NT2/D1 (cell line): ENCODE measurements around the gene DPEP1.
"Not testable (repeated sequence)": the region's sequence is repeated elsewhere in the genome, so short reads cannot be mapped to it uniquely, and the experiment has no call there.

ENCODE experiments used
- DNase-seq: peaks from one replicate; pipeline ENCODE4 v3.0.0-alpha.2; 2011; ENCODE audit warnings: low read depth, low spot score
- H3K27me3 ChIP-seq: 2 replicates; pipeline ENCODE4 v1.6.0; 2011; ENCODE audit warnings: mild to moderate bottlenecking; ENCODE audit not compliant: insufficient read length, insufficient read depth
- H3K36me3 ChIP-seq: 2 replicates; pipeline ENCODE4 v1.6.1; 2011; ENCODE audit warnings: mild to moderate bottlenecking, low read length, mixed read lengths; ENCODE audit not compliant: insufficient read depth, insufficient read length
- H3K4me1 ChIP-seq: 2 replicates; pipeline ENCODE4 v1.5.1; 2011; ENCODE audit not compliant: insufficient read depth, insufficient read length
- H3K4me3 ChIP-seq: 2 replicates; pipeline ENCODE4 v1.5.1; 2011; ENCODE audit warnings: low read depth; ENCODE audit not compliant: insufficient read length
- H3K9ac ChIP-seq: 2 replicates; pipeline ENCODE4 v1.6.0; 2011; ENCODE audit warnings: low read depth; ENCODE audit not compliant: insufficient read length
- H3K9me3 ChIP-seq: 2 replicates; pipeline ENCODE4 v1.5.1; 2011; ENCODE audit warnings: mild to moderate bottlenecking, low read length; ENCODE audit not compliant: insufficient read depth
- SUZ12 ChIP-seq: IDR thresholded peaks from 2 replicates; pipeline ENCODE4 v1.6.1; 2011; ENCODE audit not compliant: insufficient read length, insufficient read depth; ENCODE audit errors: extremely low read depth
- YY1 ChIP-seq: IDR thresholded peaks from 2 replicates; pipeline ENCODE4 v1.6.1; 2011; ENCODE audit not compliant: insufficient read length, insufficient read depth
- ZNF274 ChIP-seq: IDR thresholded peaks from 2 replicates; pipeline ENCODE4 v1.6.1; 2011; ENCODE audit warnings: mild to moderate bottlenecking, low read depth, low read length

Gene DPEP1

DNA sequence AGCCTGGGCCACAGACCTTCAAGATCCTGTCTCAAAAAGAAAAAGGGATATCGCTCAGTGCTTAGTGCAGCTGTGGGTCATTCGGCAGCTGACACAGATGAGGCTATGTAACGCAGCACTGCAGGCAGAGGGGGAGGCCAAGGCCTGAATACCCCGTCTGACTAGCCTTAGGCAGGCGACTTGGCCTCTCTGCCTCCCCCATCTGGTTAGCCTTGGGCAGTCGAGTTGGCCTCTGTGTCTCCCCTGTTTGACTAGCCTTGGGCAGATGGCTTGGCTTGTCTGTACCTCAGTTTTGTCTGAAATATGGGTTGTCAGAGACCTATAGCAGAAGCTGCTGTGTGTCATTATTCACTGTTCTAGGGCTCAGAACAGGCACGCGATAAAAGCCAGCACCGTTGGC lies 54.2 kb downstream of the DPEP1 start:
- Histone ChIP-seq H3K4me3 (no peak overlapping the region), H3K4me1 (peaks cover 8% of the 10 kb centered on the region), H3K36me3 (peaks cover 59% of the 10 kb centered on the region), H3K9me3 (peaks cover 17% of the 10 kb centered on the region; the same call in 1 of the 2 replicates), H3K27me3 (no peaks in the 10 kb centered on the region), H3K9ac (no peak overlapping the region)
- no peak for DNase-seq
- TF ChIP-seq ZNF274 (no peak), SUZ12 (no peak), YY1 (no peak)

DNA sequence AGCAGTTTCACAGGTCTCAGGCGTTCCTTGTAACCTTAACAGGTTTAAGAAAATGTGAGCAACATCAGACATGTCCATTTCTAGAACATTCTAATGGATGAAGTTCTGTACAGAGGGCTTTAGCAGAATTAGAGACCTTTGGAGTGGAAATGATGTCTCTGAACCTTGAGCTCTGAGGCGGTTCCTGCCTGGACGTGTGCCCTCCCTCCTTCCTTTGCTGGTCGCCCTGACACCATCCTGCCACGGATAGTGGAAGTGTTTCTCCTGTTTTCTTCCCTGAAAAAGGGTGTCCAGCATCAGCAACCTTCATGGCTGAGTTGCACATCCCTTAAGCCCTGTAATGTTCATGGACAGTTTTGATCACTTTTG lies 55.3 kb downstream of the DPEP1 start:
- no peaks in the 10 kb centered on the region for H3K27me3 ChIP-seq
- peaks cover 8% of the 10 kb centered on the region for H3K4me1 ChIP-seq
- DNase-seq: no peak
- H3K9me3 ChIP-seq: peaks cover 17% of the 10 kb centered on the region; the same call in 1 of the 2 replicates
- no peak overlapping the region for H3K4me3 ChIP-seq
- no peak overlapping the region for H3K9ac ChIP-seq
- peaks cover 52% of the 10 kb centered on the region for H3K36me3 ChIP-seq
- TF ChIP-seq YY1 (no peak), SUZ12 (no peak), ZNF274 (no peak)

- peaks cover 8% of the 10 kb centered on the region for H3K4me1 ChIP-seq
- no peak overlapping the region for H3K4me3 ChIP-seq
- no peaks in the 10 kb centered on the region for H3K27me3 ChIP-seq
- H3K9me3 ChIP-seq: peaks cover 17% of the 10 kb centered on the region; the same call in 1 of the 2 replicates
- DNase-seq: no peak
- TF ChIP-seq YY1 (no peak), ZNF274 (no peak), SUZ12 (no peak)
- peaks cover 48% of the 10 kb centered on the region for H3K36me3 ChIP-seq
- no peak overlapping the region for H3K9ac ChIP-seq
These were observed 56.3 kb downstream of the DPEP1 start for GRCh38 chr16:89669755-89670154.

DNA sequence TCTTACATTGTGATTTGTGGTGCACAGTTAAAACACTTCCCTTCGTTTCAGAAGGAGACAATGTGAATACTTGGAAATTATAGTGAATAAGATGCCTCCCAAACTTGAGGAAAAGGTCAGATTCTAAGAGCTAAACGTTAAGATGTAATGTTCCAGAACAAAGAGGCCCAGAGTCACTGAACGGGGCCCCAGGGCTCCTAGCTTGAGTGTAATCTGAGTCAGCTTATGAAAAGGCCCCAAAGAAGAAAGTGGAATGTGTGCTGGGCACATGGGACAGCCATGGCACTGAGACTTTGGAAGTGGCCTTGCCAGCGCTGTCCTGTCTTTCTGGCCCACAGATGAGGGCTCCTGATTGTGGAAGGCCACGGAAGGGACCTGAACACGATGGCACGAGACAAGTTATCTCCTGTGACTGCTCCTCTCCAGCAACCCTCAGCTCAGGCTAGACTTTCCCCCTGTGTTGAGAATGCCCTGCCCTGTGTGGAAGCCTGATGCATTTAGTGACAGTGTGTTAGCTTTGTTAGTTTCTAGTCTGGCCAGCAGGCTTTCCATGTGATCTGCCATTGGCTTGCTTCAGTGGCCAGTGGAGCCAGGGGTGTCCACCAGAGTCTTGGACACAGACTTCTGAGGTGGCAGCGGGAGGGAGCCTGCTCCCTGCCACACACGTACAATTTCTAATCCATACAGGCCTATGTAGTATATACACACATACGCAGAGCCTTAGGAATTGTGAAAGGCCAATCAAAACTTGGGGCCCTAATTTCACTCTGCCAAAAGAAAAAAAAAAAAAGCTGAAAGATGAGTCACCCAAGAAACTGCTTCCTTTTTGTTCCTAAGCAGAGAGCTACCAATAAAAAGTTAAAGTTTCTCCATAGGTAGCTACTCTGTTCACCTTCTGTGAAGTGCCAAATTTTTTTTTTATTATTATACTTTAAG lies 57.3 kb downstream of the DPEP1 start:
- peaks cover 14% of the 10 kb centered on the region; the same call in 1 of the 2 replicates for H3K9me3 ChIP-seq
- H3K4me3 ChIP-seq: no peak overlapping the region
- H3K9ac ChIP-seq: no peak overlapping the region
- H3K4me1 ChIP-seq: peaks cover 8% of the 10 kb centered on the region
- H3K36me3 ChIP-seq: peaks cover 44% of the 10 kb centered on the region
- H3K27me3 ChIP-seq: no peaks in the 10 kb centered on the region
- no peak for DNase-seq
- TF ChIP-seq YY1: no peak
- no peak for TF ChIP-seq SUZ12
- no peak for TF ChIP-seq ZNF274

GRCh38 chr16:89671565-89671964 lies 58.1 kb downstream of the DPEP1 start:
- H3K4me1 ChIP-seq, H3K27me3 ChIP-seq, H3K9me3 ChIP-seq, H3K4me3 ChIP-seq, DNase-seq, H3K9ac ChIP-seq: not testable (repeated sequence)
- peaks cover 36% of the 10 kb centered on the region for H3K36me3 ChIP-seq

DNA sequence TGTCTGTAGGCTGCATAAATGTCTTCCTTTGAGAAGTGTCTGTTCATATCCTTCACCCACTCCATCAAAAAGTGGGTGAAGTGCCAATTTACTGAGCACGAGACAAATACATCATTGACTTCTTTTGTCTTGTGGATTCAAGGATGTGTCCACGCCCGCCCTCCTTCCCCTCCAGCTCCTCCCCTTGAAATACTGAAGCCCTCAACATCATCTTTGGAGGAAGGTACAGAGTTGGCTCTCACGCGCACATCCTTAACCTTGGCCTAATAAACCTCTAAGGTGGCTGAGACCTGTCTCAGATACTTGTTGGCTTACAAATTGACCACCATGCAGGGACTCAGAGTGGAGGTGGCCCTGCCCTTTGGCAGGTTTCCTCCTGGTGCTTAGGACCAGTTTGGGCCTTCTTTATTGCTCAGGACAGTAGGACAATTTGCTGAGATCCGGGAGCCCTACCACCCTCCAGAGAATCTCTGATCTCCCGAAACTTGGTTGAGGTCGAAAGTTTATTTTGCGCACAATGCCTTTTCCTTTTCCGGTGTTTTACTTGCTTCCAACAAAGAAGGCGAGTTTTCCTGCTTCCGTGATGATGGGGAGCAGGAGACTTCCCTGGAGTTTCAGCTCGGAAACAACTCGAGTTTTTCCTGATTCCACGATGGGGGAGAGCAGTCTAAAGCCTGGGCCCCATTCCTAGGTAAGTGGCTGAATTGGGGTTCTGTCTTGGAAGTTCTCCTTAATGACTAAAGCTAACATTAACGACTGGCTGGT lies 58.9 kb downstream of the DPEP1 start:
- Histone ChIP-seq H3K4me3 (no peak overlapping the region), H3K36me3 (peaks cover 36% of the 10 kb centered on the region)
- DNase-seq: no peak

GRCh38 chr16:89678258-89678657 lies 64.8 kb downstream of the DPEP1 start:
- Histone ChIP-seq H3K4me1 (no peaks in the 10 kb centered on the region), H3K9ac (no peak overlapping the region), H3K4me3 (no peak overlapping the region), H3K27me3 (no peaks in the 10 kb centered on the region), H3K36me3 (peaks cover 26% of the 10 kb centered on the region), H3K9me3 (peaks cover 61% of the 10 kb centered on the region)
- DNase-seq: no peak
- TF ChIP-seq SUZ12: no peak

More for the DNA sequence above, 58.9 kb downstream of the DPEP1 start:
- Histone ChIP-seq H3K27me3 (no peaks in the 10 kb centered on the region), H3K9me3 (peaks cover 13% of the 10 kb centered on the region), H3K9ac (no peak overlapping the region), H3K4me1 (peaks cover 8% of the 10 kb centered on the region)
- TF ChIP-seq SUZ12 (no peak), ZNF274 (no peak), YY1 (no peak)
